IMR-90 (cell line): ENCODE results near the gene DNAI2. TPM values are rescaled to one million over a fixed set of nuclear protein-coding genes. Genes with fewer than 3 reads are reported as not detected.

Experiments used
- ATAC-seq: fragments of 200-7000 bp; cut with Tn5 transposase; 2 replicates; pipeline ENCODE4 v1.9.1; 2020; ENCODE audit warnings: low read depth, mild to moderate bottlenecking, moderate library complexity
- BruUV-seq: library from RNA; stranded (reverse); fragments of 400-500 nt; replicated peaks from 2 replicates; lab custom pipeline; 2021; lab: Mats Ljungman, UMichigan
- CTCF ChIA-PET: fragments of 300-600 bp; formaldehyde crosslinking; extraction: SDS; loops from one replicate; lab custom pipeline; 2021; ENCODE audit warnings: antibody characterized with exemption; lab: Yijun Ruan, JAX
- POLR2A ChIA-PET: fragments of 300-600 bp; sonication (Branson Sonifier 250); formaldehyde crosslinking; loops from one replicate; lab custom pipeline; 2022; ENCODE audit warnings: antibody characterized with exemption; ENCODE audit not compliant: unreplicated experiment; lab: Charles Lee
- DNase-seq: peaks from one replicate; pipeline ENCODE4 v3.0.0; 2013
- H2AFZ ChIP-seq: replicated peaks from 2 replicates; pipeline ENCODE3; 2013; ENCODE audit warnings: low read length, mild to moderate bottlenecking; ENCODE audit not compliant: poor library complexity
- H2AK5ac ChIP-seq: 2 replicates; pipeline ENCODE4 v1.6.1; 2013; ENCODE audit warnings: low read depth, low read length, inconsistent platforms
- H2AK9ac ChIP-seq: replicated peaks from 2 replicates; pipeline ENCODE3; 2013; ENCODE audit warnings: mild to moderate bottlenecking, low read depth, low read length, moderate library complexity; ENCODE audit not compliant: poor library complexity
- H2BK120ac ChIP-seq: 2 replicates; pipeline ENCODE4 v1.6.1; 2013; ENCODE audit warnings: low read depth, low read length, inconsistent platforms
- H2BK15ac ChIP-seq: 3 replicates; pipeline ENCODE4 v1.6.1; 2013; ENCODE audit warnings: low read depth, low read length, inconsistent platforms
- H2BK20ac ChIP-seq: 2 replicates; pipeline ENCODE4 v1.6.1; 2013; ENCODE audit warnings: low read depth, mild to moderate bottlenecking, inconsistent platforms, low read length, moderate library complexity
- H2BK5ac ChIP-seq: 2 replicates; pipeline ENCODE4 v1.6.1; 2013; ENCODE audit warnings: mild to moderate bottlenecking, low read depth, low read length, inconsistent platforms; ENCODE audit not compliant: poor library complexity, severe bottlenecking
- H3K14ac ChIP-seq: replicated peaks from 2 replicates; pipeline ENCODE4 v1.6.1; 2013; ENCODE audit warnings: low read depth, low read length, inconsistent platforms
- H3K18ac ChIP-seq: 2 replicates; pipeline ENCODE4 v1.6.1; 2013; ENCODE audit warnings: low read depth, low read length, control low read depth
- H3K23ac ChIP-seq: 2 replicates; pipeline ENCODE4 v1.6.1; 2013; ENCODE audit warnings: low read depth, low read length, inconsistent platforms
- H3K27ac ChIP-seq: 2 replicates; pipeline ENCODE4 v1.5.1; 2013; ENCODE audit warnings: mild to moderate bottlenecking, control low read depth, low read length; ENCODE audit not compliant: insufficient read depth
- H3K27me3 ChIP-seq: 2 replicates; pipeline ENCODE4 v1.6.1; 2013; ENCODE audit warnings: low read length; ENCODE audit not compliant: control insufficient read depth, insufficient read depth
- H3K36me3 ChIP-seq: 2 replicates; pipeline ENCODE4 v1.6.1; 2013; ENCODE audit warnings: low read length, mixed read lengths; ENCODE audit not compliant: control insufficient read depth, insufficient read depth
- H3K4ac ChIP-seq: 2 replicates; pipeline ENCODE4 v1.6.1; 2013; ENCODE audit warnings: low read depth, low read length, inconsistent platforms
- H3K4me1 ChIP-seq: 2 replicates; pipeline ENCODE4 v1.6.1; 2013; ENCODE audit warnings: low read length, mixed read lengths; ENCODE audit not compliant: control insufficient read depth, insufficient read depth
- H3K4me2 ChIP-seq: 2 replicates; pipeline ENCODE4 v1.6.1; 2013; ENCODE audit warnings: low read depth, mild to moderate bottlenecking, control low read depth, low read length, moderate library complexity
- H3K4me3 ChIP-seq: 2 replicates; pipeline ENCODE4 v1.5.1; 2013; ENCODE audit warnings: low read depth, mild to moderate bottlenecking, control low read depth, low read length, moderate library complexity; ENCODE audit not compliant: insufficient read depth
- H3K56ac ChIP-seq: 2 replicates; pipeline ENCODE4 v1.6.1; 2013; ENCODE audit warnings: low read length, inconsistent platforms; ENCODE audit not compliant: insufficient read depth; ENCODE audit errors: extremely low read depth
- H3K79me1 ChIP-seq, 2 experiments: 2 replicates each; pipeline ENCODE4 v1.6.1; 2013; ENCODE audit warnings: low read length in 2 of 2, inconsistent platforms in 1 of 2, low read depth in 1 of 2
- H3K9ac ChIP-seq: 2 replicates; pipeline ENCODE4 v1.6.1; 2013; ENCODE audit warnings: low read depth, low read length, control low read depth
- H3K9me1 ChIP-seq: 2 replicates; pipeline ENCODE4 v1.6.1; 2013; ENCODE audit warnings: low read length, inconsistent platforms; ENCODE audit not compliant: insufficient read depth
- H3K9me3 ChIP-seq: 2 replicates; pipeline ENCODE4 v1.6.1; 2013; ENCODE audit warnings: low read length; ENCODE audit not compliant: control insufficient read depth, insufficient read depth
- H4K20me1 ChIP-seq: 2 replicates; pipeline ENCODE4 v1.6.1; 2013; ENCODE audit warnings: low read length, inconsistent platforms; ENCODE audit not compliant: insufficient read depth
- H4K5ac ChIP-seq: 2 replicates; pipeline ENCODE4 v1.6.1; 2013; ENCODE audit warnings: mild to moderate bottlenecking, low read depth, low read length, control low read depth
- H4K8ac ChIP-seq, 2 experiments: 2 replicates each; pipeline ENCODE4 v1.6.1; 2013; ENCODE audit warnings: low read depth in 2 of 2, low read length in 2 of 2, control low read depth in 1 of 2, inconsistent platforms in 1 of 2
- H4K91ac ChIP-seq: 2 replicates; pipeline ENCODE4 v1.6.1; 2013; ENCODE audit warnings: low read depth, low read length, inconsistent platforms; ENCODE audit not compliant: insufficient read depth
- BHLHE40 ChIP-seq: fragments of 150-350 bp; IDR thresholded peaks from 2 replicates; pipeline ENCODE4 v1.6.1; 2016; ENCODE audit warnings: mild to moderate bottlenecking, low read depth, low read length
- CEBPB ChIP-seq: IDR thresholded peaks from 2 replicates; pipeline ENCODE4 v1.6.1; 2012; ENCODE audit warnings: low read depth, low read length, improper control_type of control experiment
- CHD1 ChIP-seq: IDR thresholded peaks from 2 replicates; pipeline ENCODE4 v1.6.1; 2012; ENCODE audit warnings: low read depth, low read length, improper control_type of control experiment
- CTCF ChIP-seq: conservative IDR thresholded peaks from 2 replicates; pipeline ENCODE4 v1.5.1; 2012; ENCODE audit warnings: mild to moderate bottlenecking, low read depth, low read length, improper control_type of control experiment
- MAZ ChIP-seq: IDR thresholded peaks from 2 replicates; pipeline ENCODE4 v1.6.1; 2012; ENCODE audit warnings: low read depth, mild to moderate bottlenecking, low read length, improper control_type of control experiment, moderate library complexity, borderline replicate concordance
- MXI1 ChIP-seq: IDR thresholded peaks from 2 replicates; pipeline ENCODE4 v1.6.1; 2012; ENCODE audit warnings: low read depth, mild to moderate bottlenecking, low read length, moderate library complexity, borderline replicate concordance
- USF2 ChIP-seq: fragments of 150-350 bp; IDR thresholded peaks from 2 replicates; pipeline ENCODE4 v1.6.1; 2017; ENCODE audit warnings: mild to moderate bottlenecking, antibody characterized with exemption, low read length, low read depth
- WGBS, 2 experiments: methylation state at CpG; one replicate each; pipeline versions ENCODE4 v1.1.5 to v1.1.7; 2013; ENCODE audit warnings: missing lambda C conversion rate in 2 of 2; ENCODE audit not compliant: insufficient read length in 1 of 2; ENCODE audit errors: extremely low coverage in 2 of 2; 5-methylcytosine and 5-hydroxymethylcytosine counted together
- dilution Hi-C: fragments of 300-500 bp; cut with HindIII; formaldehyde crosslinking; loops from one replicate; pipeline ENCODE4 v1.14.3; 2018; ENCODE audit warnings: low sequenced_read_pairs; ENCODE audit not compliant: unreplicated experiment
- in situ Hi-C: fragments of 300-500 bp; cut with MboI; formaldehyde crosslinking; loops from 3 replicates; pipeline ENCODE4 v1.14.3; 2019; ENCODE audit warnings: low sequenced_read_pairs, inconsistent platforms, mixed read lengths
- intact Hi-C: fragments of 100-400 bp; cut with micrococcal nuclease; formaldehyde crosslinking; loops from 2 replicates; pipeline ENCODE4 v1.10.0; 2022
- polyA plus RNA-seq, 3 experiments: library from polyadenylated mRNA; depleted of rRNA; stranded (reverse); fragments of >200 nt; gene quantifications; 2 replicates each; pipeline ENCODE4 v1.2.3, GENCODE V29; 2012; ENCODE audit warnings: low replicate concordance in 1 of 3
- total RNA-seq: library from RNA; depleted of rRNA; stranded (reverse); fragments of >200 nt; gene quantifications from 2 replicates; pipeline ENCODE4 v1.2.3, GENCODE V29; 2012

The DNAI2 gene
- total and polyA plus RNA-seq, 2 of the 4 experiments (the other 2 are of a cell fraction) = not detected

- POLR2A ChIA-PET = no interaction called here
- H3K18ac ChIP-seq = no peak overlapping the region
- in situ Hi-C loops (no loop called here), intact Hi-C loops (no loop called here), dilution Hi-C loops (no loop called here)
- no peak overlapping the region for H2BK20ac ChIP-seq
- no peak overlapping the region for H3K4me2 ChIP-seq
- no peak overlapping the region for H4K8ac ChIP-seq
- no peak overlapping the region for H4K91ac ChIP-seq
- no CpG with 5 or more reads among the region's 3 CpGs for WGBS, 2 experiments
- H3K56ac ChIP-seq = no peak overlapping the region
- no peak overlapping the region for H3K27ac ChIP-seq
- no peaks in the 10 kb centered on the region for H3K4me1 ChIP-seq
- no peaks in the 10 kb centered on the region for H4K20me1 ChIP-seq
- no TSS peak for BruUV-seq
- H3K9me1 ChIP-seq = no peaks in the 10 kb centered on the region
- no peaks in the 10 kb centered on the region for H3K36me3 ChIP-seq
- no peak for TF ChIP-seq USF2
- TF ChIP-seq MAZ = no peak
- no peak for TF ChIP-seq CEBPB
- TF ChIP-seq CTCF = no peak
- TF ChIP-seq CHD1 = no peak
- TF ChIP-seq BHLHE40 = no peak
- TF ChIP-seq MXI1 = no peak
- CTCF ChIA-PET = no interaction called here
- H3K14ac ChIP-seq = no peak overlapping the region
- H3K23ac ChIP-seq = no peak overlapping the region
- H3K79me1 ChIP-seq = no peaks in the 10 kb centered on the region
- ATAC-seq (no peak), DNase-seq (no peak)
- H4K5ac ChIP-seq = no peak overlapping the region
- no peak overlapping the region for H2AFZ ChIP-seq
- H3K4ac ChIP-seq = no peak overlapping the region
- no peak overlapping the region for H2AK9ac ChIP-seq
- no peak overlapping the region for H2BK5ac ChIP-seq
- H2BK120ac ChIP-seq = no peak overlapping the region
- H3K9ac ChIP-seq = no peak overlapping the region
- peaks cover 8% of the 10 kb centered on the region for H3K27me3 ChIP-seq
- H3K4me3 ChIP-seq = no peak overlapping the region
- H2BK15ac ChIP-seq = no peak overlapping the region
- no peaks in the 10 kb centered on the region for H3K9me3 ChIP-seq
- H2AK5ac ChIP-seq = no peak overlapping the region
Observed at GRCh38 chr17:74328487-74328886, 54.5 kb downstream of the DNAI2 start.
